NCI-H2107 treated with DMSO at 0.1 percent for 48 hours (cell line): ENCODE measurements around the gene GPAT2.
"Not testable (repeated sequence)": the region's sequence is repeated elsewhere in the genome, so short reads cannot be mapped to it uniquely, and the experiment has no call there.

Source experiments
- DNase-seq: peaks from one replicate; lab custom pipeline; 2025; ENCODE audit not compliant: unreplicated experiment; lab: John Stamatoyannopoulos, UW

The GPAT2 gene

GRCh38 chr2:96065954-96066353, 31.2 kb upstream of the GPAT2 start:
- not testable (repeated sequence) for DNase-seq

GRCh38 chr2:96065381-96065930, 30.7 kb upstream of the GPAT2 start:
- DNase-seq = no peak

- DNase-seq = not testable (repeated sequence)
These were observed 30.0 kb upstream of the GPAT2 start for GRCh38 chr2:96064760-96065159.

GRCh38 chr2:96064047-96064675, 29.4 kb upstream of the GPAT2 start:
- DNase-seq = not testable (repeated sequence)

GRCh38 chr2:96063116-96063899, 28.6 kb upstream of the GPAT2 start:
- not testable (repeated sequence) for DNase-seq

- DNase-seq = not testable (repeated sequence)
These were observed 27.8 kb upstream of the GPAT2 start for GRCh38 chr2:96062483-96062882.

- not testable (repeated sequence) for DNase-seq
These were observed 27.2 kb upstream of the GPAT2 start for GRCh38 chr2:96061901-96062300.

- DNase-seq = not testable (repeated sequence)
These were observed 26.6 kb upstream of the GPAT2 start for GRCh38 chr2:96061197-96061817.

- DNase-seq = not testable (repeated sequence)
These were observed 25.6 kb upstream of the GPAT2 start for GRCh38 chr2:96060325-96060724.

- not testable (repeated sequence) for DNase-seq
These were observed 24.7 kb upstream of the GPAT2 start for GRCh38 chr2:96059443-96059842.

GRCh38 chr2:96055830-96056229, 21.1 kb upstream of the GPAT2 start:
- DNase-seq = not testable (repeated sequence)

- not testable (repeated sequence) for DNase-seq
These were observed 19.8 kb upstream of the GPAT2 start for GRCh38 chr2:96054537-96054936.

GRCh38 chr2:96053385-96053784, 18.7 kb upstream of the GPAT2 start:
- DNase-seq = not testable (repeated sequence)

- DNase-seq = not testable (repeated sequence)
These were observed 17.9 kb upstream of the GPAT2 start for GRCh38 chr2:96052632-96053031.

- DNase-seq = not testable (repeated sequence)
These were observed 15.2 kb upstream of the GPAT2 start for GRCh38 chr2:96049917-96050262.

- not testable (repeated sequence) for DNase-seq
These were observed 14.6 kb upstream of the GPAT2 start for GRCh38 chr2:96049049-96049916.

GRCh38 chr2:96035554-96035953, 838 bp upstream of the GPAT2 start:
- DNase-seq = not testable (repeated sequence)

- not testable (repeated sequence) for DNase-seq
These were observed 719 bp downstream of the GPAT2 start for GRCh38 chr2:96033997-96034396.

- not testable (repeated sequence) for DNase-seq
These were observed 6.9 kb downstream of the GPAT2 start for GRCh38 chr2:96027725-96028325.

- not testable (repeated sequence) for DNase-seq
These were observed 9.0 kb downstream of the GPAT2 start for GRCh38 chr2:96025755-96026154.
